Activated T-helper 2 cell treated with anti-CD3 and anti-CD28 coated beads, Interferon-gamma antibody, Interleukin-2, Interleukin-4, amounts not matched to agents 10 μg/mL and 5 μg/mL and 100 μg/mL, durations not matched to agents 14 hours and 24 hours and 36 hours (primary cell): ENCODE measurements around the gene TFDP1. TPM values are rescaled to one million over a fixed set of nuclear protein-coding genes. Genes with fewer than 3 reads are reported as not detected.

Source experiments
- DNase-seq: peaks from one replicate; pipeline ENCODE4 v3.0.0; 2021; ENCODE audit warnings: low spot score
- H3K27ac Mint-ChIP-seq: one replicate; pipeline ENCODE4 v1.8.0; 2021; ENCODE audit warnings: mixed read lengths
- H3K27me3 Mint-ChIP-seq: one replicate; pipeline ENCODE4 v1.8.0; 2021; ENCODE audit warnings: low read depth, mixed read lengths
- H3K36me3 Mint-ChIP-seq: one replicate; pipeline ENCODE4 v1.8.0; 2021; ENCODE audit warnings: low read depth, mixed read lengths
- H3K4me1 Mint-ChIP-seq: one replicate; pipeline ENCODE4 v1.8.0; 2021; ENCODE audit warnings: low read depth, mixed read lengths
- H3K4me3 Mint-ChIP-seq: one replicate; pipeline ENCODE4 v1.8.0; 2021; ENCODE audit warnings: low read depth, mild to moderate bottlenecking, moderate library complexity, mixed read lengths
- H3K9me3 Mint-ChIP-seq: one replicate; pipeline ENCODE4 v1.8.0; 2021; ENCODE audit warnings: mixed read lengths
- intact Hi-C: fragments of 100-400 bp; cut with micrococcal nuclease; formaldehyde crosslinking; loops from one replicate; pipeline ENCODE4 v1.15.1; 2023
- total RNA-seq: library from RNA; stranded (reverse); gene quantifications from 2 replicates; pipeline ENCODE4 v1.2.3, GENCODE V29; 2022

Gene TFDP1, protein sequence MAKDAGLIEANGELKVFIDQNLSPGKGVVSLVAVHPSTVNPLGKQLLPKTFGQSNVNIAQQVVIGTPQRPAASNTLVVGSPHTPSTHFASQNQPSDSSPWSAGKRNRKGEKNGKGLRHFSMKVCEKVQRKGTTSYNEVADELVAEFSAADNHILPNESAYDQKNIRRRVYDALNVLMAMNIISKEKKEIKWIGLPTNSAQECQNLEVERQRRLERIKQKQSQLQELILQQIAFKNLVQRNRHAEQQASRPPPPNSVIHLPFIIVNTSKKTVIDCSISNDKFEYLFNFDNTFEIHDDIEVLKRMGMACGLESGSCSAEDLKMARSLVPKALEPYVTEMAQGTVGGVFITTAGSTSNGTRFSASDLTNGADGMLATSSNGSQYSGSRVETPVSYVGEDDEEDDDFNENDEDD
- 164 and 177 TPM in 2 replicates for total RNA-seq

DNA sequence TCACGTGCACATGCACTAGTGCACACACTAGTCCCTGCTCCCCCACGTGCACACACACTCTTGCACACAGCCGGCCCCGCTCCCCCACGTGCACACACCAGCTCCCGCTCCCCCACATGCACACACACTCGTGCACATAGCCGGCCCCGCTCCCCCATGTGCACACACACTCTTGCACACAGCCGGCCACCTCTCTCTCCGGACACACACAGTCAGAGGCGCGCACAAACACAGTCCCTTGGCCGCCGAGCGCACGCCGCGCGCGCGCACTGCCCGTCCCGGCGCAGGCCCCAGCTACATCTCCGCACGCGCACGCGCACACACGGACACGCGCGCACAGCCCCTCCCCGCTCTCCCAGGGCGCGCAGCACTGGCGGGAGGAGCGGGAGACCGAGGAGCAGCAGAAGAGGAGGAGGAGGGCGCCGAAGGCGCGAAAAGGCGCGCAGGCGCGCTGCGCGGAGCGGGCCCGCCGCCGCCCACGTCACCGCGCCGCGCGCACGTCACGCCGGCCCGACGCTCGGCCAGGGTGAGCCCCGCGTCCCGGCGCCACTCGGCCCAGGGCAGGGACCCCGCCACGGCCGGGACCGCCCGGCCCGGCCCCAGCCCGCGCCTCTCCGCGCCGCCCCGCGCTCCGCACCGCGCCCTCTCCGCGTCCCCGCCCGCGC lies at the start of gene TFDP1:
Gene TFDP1, plus strand, starts transcription at position 549 of the 665 bp plus-strand sequence. CDS start 1,085 bp downstream, outside the sequence.
- Mint-ChIP-seq H3K4me1 (peaks cover 31% of the 10 kb centered on the region), H3K27me3 (no peaks in the 10 kb centered on the region), H3K27ac (peak within 1 kb of the TSS; percentile 88), H3K36me3 (peaks cover 36% of the 10 kb centered on the region), H3K4me3 (peak within 1 kb of the TSS; percentile 88), H3K9me3 (no peaks in the 10 kb centered on the region)
- DNase-seq, result peak; percentile 90
- intact Hi-C loops, result loop anchor here (2.0 kb wide), 1 partner anchor 94 kb away; the partner anchor contains the start of gene DCUN1D2

DNA sequence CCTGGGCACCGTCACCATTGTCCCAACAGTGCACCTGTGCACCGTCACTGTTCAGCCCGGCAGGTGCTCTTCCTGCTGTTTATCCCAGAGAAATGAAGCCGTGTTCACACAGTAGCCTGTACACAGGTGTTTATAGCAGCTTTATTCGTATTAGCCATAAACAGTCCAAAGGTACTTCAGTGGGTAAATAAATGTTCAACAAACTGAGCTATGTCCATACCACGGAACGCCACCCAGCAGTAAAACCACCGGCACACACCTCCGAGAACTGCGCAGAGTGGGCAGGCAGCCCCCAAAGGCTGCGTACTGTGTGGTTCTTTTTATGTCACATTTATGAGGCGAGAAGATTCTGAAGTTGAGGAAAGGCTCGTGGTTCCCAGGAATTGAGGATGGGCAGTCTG lies 49.2 kb upstream of the TFDP1 start:
- DNase-seq, result no peak
- Mint-ChIP-seq H3K36me3 (peaks cover 7% of the 10 kb centered on the region), H3K4me3 (no peak overlapping the region), H3K4me1 (no peaks in the 10 kb centered on the region), H3K27ac (no peak overlapping the region), H3K9me3 (no peaks in the 10 kb centered on the region), H3K27me3 (no peaks in the 10 kb centered on the region)
- intact Hi-C loops, result no loop called here

DNA sequence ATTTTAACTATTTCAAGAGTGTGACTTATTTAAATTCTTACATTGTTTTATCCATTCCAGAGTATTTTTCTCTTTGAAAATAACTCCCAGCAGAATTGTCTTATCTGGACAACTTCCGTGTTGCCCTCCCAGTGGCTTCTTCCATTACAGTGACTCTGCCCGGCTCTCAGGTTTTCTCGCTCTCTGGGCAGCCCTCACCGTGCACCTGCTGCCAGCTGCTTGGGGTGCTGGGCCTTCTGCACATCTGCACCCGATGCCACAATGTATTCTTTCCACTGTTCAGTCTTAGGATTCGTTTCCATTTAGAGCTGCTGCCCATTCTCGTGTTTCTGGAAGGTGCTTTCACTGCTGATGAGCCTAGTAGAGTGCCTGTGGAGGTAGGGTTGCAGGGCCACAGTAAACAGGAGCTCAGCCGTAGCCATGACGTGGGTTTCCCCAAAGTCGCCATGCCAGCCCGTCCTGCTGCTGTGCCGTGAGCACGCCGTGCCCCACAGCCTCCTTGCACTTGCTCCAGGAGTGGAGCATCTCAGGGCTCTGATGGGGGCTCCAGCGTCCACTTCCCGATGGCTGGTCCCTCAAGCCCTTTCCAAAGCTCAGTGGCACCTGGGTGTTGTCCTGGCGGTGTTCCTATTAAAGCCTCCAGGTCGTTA lies 48.0 kb upstream of the TFDP1 start:
- no peak for DNase-seq
- H3K4me3 Mint-ChIP-seq, result no peak overlapping the region
- H3K4me1 Mint-ChIP-seq, result no peaks in the 10 kb centered on the region
- no peak overlapping the region for H3K27ac Mint-ChIP-seq
- H3K36me3 Mint-ChIP-seq, result peaks cover 17% of the 10 kb centered on the region
- no peaks in the 10 kb centered on the region for H3K27me3 Mint-ChIP-seq
- intact Hi-C loops, result no loop called here
- H3K9me3 Mint-ChIP-seq, result no peaks in the 10 kb centered on the region

DNA sequence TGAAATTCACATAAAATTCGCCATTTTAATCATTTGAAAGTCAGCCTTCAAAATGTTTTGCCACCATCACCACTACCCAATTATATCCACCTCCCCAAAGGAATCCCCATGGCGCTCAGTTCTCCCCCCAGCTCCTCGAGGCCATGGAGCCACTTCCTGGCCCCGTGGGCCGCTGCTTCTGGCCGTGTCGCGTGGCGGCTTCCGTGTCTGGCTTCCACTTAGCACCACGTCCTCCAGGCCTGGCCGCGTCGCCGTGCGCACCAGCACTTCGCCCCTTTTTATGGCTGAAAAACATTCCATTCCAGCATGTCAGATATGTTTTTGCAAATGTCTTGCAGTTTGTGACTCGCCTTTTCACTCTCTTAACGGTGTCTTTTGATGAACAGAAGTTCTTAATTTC lies 47.3 kb upstream of the TFDP1 start:
- Mint-ChIP-seq H3K27me3 (no peaks in the 10 kb centered on the region), H3K27ac (no peak overlapping the region), H3K9me3 (no peaks in the 10 kb centered on the region), H3K4me1 (no peaks in the 10 kb centered on the region), H3K4me3 (no peak overlapping the region), H3K36me3 (peaks cover 17% of the 10 kb centered on the region)
- no peak for DNase-seq
- intact Hi-C loops, result no loop called here

DNA sequence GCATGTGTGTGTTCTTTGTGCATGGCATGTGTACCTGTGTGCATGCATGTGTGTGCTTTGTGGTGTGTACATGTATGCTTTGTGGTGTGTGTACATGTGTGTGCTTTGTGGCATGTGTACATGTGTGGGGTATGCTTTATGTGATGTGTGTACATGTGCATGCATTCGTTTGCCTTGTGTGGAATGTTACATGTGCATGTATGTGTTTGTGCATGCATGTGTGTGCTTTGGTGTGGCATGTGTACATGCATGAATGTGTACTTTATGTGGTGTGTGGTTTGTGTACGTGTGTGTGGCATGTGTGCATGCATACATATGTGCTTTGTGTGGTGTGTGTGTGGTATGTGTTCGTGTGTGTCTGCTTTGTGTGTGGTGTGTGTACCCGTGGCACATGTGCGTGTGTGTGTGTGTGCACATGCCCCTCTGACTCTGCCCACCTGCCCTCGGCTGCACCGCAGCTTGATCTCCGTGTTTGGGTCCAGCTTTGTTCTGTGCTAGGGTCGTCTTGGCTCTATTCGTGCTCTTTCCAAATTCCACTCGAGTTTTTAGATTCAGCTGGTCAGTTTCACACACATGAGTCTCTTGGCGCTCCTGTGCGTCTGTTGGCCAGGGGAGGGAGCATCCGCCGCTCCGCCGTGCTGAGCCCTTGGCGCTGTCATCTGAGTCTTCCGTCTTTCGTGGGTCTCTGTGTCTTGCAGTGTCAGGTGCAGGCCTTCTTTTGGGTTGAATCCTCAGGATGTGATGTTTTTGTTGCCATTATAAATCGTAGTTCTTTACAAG lies 46.5 kb upstream of the TFDP1 start:
- DNase-seq, result no peak
- intact Hi-C loops, result no loop called here
- no peak overlapping the region for H3K27ac Mint-ChIP-seq
- peaks cover 17% of the 10 kb centered on the region for H3K36me3 Mint-ChIP-seq
- no peaks in the 10 kb centered on the region for H3K4me1 Mint-ChIP-seq
- no peaks in the 10 kb centered on the region for H3K27me3 Mint-ChIP-seq
- no peak overlapping the region for H3K4me3 Mint-ChIP-seq
- no peaks in the 10 kb centered on the region for H3K9me3 Mint-ChIP-seq

DNA sequence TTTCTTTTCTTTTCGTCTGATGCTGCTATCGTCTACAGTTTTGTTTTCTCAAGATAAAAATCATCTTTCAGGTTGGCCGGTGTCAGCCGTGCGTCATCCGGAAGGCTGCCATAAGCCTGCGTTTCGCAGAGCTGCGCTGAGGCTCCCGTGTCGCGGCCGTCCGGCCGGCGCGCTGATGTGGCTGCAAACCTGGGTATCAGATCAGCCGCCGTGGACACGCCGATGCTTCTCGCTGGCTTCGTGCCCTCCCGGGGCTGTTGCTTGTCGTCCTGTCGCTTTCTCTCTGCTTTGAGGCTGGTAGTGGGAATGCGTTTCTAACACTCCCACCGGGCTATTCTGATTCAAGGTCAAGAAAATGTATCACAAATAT lies 45.9 kb upstream of the TFDP1 start:
- intact Hi-C loops, result no loop called here
- H3K4me3 Mint-ChIP-seq, result no peak overlapping the region
- H3K27ac Mint-ChIP-seq, result no peak overlapping the region
- no peak for DNase-seq
- peaks cover 20% of the 10 kb centered on the region for H3K36me3 Mint-ChIP-seq
- no peaks in the 10 kb centered on the region for H3K9me3 Mint-ChIP-seq
- no peaks in the 10 kb centered on the region for H3K4me1 Mint-ChIP-seq
- no peaks in the 10 kb centered on the region for H3K27me3 Mint-ChIP-seq

DNA sequence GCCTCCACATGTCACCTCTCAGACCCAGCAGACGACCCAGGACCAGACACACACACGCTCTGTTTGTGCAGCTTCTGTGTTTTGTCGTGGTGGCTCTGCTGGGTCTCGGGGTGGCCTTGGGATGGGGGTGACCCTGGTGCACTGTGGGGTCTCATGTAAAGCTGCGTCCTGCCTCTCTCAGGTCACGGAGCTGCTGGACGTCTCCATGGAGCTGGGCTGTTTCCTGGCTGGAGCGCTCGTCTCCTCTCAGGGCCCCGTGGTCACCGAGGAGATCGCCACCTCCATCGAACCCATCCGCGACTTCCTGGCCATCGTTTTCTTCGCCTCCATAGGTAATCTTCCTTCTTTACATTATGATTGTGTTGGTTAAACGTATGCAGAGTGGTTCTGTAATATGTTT lies 45.4 kb upstream of the TFDP1 start:
- Mint-ChIP-seq H3K4me3 (no peak overlapping the region), H3K27me3 (no peaks in the 10 kb centered on the region), H3K4me1 (no peaks in the 10 kb centered on the region), H3K36me3 (peaks cover 23% of the 10 kb centered on the region), H3K27ac (no peak overlapping the region), H3K9me3 (no peaks in the 10 kb centered on the region)
- intact Hi-C loops, result no loop called here
- DNase-seq, result no peak

DNA sequence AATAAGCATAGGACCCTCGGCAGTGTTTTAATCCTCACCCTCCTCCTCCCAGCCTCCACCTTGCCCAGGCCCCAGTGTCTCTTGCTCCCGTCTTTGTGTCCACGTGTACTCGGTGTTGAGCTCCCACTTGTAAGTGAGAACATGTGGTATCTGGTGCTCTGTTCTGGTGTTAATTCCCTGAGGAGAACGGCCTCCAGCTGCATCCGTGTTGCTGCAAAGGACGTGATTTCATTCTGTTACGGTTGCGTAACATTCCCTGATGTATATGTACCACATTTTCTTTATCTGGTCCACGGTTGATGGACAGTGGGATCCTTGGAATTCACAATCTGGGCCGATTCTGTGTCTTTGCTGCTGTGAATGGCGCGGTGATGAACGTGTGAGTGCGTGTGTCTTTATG lies 44.7 kb upstream of the TFDP1 start:
- H3K27ac Mint-ChIP-seq, result no peak overlapping the region
- H3K4me1 Mint-ChIP-seq, result no peaks in the 10 kb centered on the region
- intact Hi-C loops, result no loop called here
- H3K36me3 Mint-ChIP-seq, result peaks cover 23% of the 10 kb centered on the region
- no peaks in the 10 kb centered on the region for H3K27me3 Mint-ChIP-seq
- DNase-seq, result no peak
- no peak overlapping the region for H3K4me3 Mint-ChIP-seq
- H3K9me3 Mint-ChIP-seq, result no peaks in the 10 kb centered on the region

DNA sequence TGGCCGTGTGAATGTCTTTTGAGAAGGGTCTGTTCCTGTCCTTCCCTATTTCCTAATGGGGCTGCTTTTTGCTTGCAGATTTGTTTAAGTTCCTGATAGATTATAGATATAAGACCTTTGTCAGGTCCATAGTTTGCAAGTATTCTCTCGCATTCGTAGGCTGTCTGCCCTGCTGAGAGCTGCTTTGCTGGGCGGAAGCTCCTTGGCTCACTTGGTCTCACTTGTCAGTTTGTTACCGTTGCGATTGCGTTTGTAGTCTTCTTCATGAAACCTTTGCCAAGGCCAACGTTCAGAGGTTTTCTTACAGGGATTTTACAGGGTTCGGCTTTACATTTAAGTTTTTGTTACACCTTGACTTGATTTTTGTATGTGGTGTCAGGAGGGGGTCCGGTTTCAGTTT lies 44.0 kb upstream of the TFDP1 start:
- no peaks in the 10 kb centered on the region for H3K27me3 Mint-ChIP-seq
- H3K27ac Mint-ChIP-seq, result no peak overlapping the region
- peaks cover 23% of the 10 kb centered on the region for H3K36me3 Mint-ChIP-seq
- no peak for DNase-seq
- H3K4me1 Mint-ChIP-seq, result no peaks in the 10 kb centered on the region
- intact Hi-C loops, result no loop called here
- H3K4me3 Mint-ChIP-seq, result no peak overlapping the region
- H3K9me3 Mint-ChIP-seq, result no peaks in the 10 kb centered on the region

DNA sequence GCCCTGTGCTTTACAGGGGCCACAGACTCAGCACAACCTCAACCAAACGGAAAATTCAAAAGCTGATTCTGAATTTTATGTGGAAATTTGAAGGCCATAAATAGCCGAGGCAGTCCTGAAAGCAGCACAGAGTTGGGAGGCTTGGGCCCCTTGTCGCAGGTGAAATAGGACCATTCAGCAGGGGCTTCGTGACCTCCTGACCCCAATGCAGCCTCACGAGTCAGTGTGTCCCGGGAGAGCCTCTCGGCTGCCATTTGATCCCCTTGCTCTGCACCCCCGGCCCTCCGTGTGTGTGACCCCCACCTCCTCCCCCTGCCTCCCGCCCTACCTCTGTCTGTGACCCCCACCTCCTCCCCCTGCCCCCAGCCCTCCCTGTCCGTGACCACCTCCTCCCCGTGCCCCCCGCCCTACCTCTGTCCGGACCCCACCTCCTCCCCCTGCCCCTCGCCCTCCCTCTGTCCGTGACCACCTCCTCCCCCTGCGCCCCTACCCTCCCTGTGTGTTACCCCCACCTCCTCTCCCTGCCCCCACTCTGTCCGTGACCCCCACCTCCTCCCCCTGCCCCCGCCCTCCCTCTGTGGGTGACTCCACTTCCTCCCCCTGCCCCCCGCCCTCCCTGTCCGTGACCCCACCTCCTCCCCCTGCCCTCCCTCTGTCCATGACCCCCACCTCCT lies 41.7 kb upstream of the TFDP1 start:
- H3K27me3 Mint-ChIP-seq, result no peaks in the 10 kb centered on the region
- no peak overlapping the region for H3K4me3 Mint-ChIP-seq
- H3K27ac Mint-ChIP-seq, result no peak overlapping the region

DNA sequence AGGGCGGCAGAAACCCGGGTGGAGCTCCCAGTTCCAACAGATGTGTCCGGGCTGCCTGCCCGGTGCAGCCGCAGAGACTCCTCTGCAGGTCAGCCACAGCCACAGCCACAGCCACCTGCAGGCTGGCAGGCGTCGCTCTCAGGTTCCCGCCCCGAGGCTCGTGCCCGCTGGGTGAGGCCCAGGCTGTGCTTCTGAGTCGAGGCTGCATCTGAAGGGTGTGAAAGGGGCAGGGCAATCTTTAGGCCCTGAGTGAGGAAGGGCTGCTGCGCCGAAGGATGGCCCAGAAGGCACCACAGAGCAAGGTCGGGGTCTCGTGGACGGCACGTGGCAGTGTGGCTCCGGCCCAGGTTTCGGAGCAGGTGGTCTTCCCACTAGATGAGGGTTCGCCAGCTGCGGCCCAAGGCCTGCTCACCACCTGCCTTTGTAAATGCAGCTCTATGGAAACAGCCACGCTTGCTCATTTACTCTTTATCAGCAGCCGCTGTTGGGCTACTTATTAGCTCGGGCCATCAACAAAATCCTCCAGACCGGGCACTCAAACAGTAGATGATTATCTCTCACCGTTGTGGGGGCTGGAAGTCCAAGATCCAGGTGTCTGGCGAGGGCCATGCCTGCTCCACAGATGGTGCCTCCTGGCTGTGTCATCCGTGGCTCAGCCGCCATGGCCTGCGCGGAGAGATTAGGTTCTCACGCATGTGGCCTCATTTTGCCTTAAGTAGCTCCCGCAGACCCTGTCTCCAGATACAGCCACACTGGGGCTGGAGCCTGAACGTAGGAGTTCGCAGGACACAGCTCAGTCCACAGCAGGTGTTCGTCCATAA lies 40.3 kb upstream of the TFDP1 start:
- H3K27me3 Mint-ChIP-seq, result no peaks in the 10 kb centered on the region
- DNase-seq, result no peak
- peaks cover 23% of the 10 kb centered on the region for H3K36me3 Mint-ChIP-seq
- H3K27ac Mint-ChIP-seq, result no peak overlapping the region
- no peaks in the 10 kb centered on the region for H3K9me3 Mint-ChIP-seq
- H3K4me1 Mint-ChIP-seq, result no peaks in the 10 kb centered on the region
- H3K4me3 Mint-ChIP-seq, result no peak overlapping the region
- intact Hi-C loops, result no loop called here

More for the DNA sequence above, 41.7 kb upstream of the TFDP1 start:
- Mint-ChIP-seq H3K36me3 (peaks cover 23% of the 10 kb centered on the region), H3K4me1 (no peaks in the 10 kb centered on the region), H3K9me3 (no peaks in the 10 kb centered on the region)
- intact Hi-C loops, result no loop called here
- DNase-seq, result no peak
